Measurements from ENCODE around the gene EVPL. TPM values are rescaled to one million over a fixed set of nuclear protein-coding genes. Genes with fewer than 3 reads are reported as not detected.

The EVPL gene
- total RNA-seq, 1 donor from 2014 or later, result 0.09 TPM

DNA sequence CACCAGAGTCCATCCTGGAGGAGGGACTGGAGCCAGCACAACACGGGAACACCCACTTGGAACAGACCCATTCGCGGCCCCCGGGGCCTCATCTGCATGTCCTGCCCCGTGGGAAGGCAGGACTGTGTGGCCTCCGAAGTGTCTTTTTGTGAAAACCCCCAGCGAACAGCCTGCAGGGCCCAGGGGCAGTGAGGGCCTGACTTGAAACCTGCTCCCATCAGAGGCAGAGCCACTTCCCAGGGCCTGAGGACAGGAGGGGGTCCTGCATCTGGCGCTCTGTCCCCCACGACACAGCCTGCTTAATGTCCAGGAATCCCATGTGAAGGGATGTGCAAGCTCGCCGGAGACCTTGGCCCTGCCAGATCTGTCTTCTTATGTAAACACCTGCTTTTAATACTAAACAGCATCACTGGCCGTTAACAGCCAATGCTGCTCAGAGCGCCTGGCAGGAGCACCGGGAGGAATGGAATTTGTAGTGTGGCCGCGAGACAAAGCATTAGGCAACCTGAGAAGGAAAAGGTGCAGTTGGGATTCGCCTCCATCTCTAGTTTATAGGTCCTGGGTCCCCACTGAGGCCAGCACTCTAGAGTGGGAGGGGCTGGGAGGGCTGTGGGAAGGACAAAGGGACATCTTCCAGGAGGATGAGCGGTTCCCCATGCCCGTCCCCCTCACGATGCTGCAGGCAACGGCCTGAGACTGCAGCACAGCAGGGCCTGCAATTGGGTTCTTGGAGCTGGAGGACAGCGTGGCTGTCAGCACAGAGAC lies 9.6 kb upstream of the EVPL start:
- no peak overlapping the region for H3K27ac Mint-ChIP-seq
- intact Hi-C loops (cut with micrococcal nuclease), result no loop called here
- no peak overlapping the region for H3K4me3 Mint-ChIP-seq
- H3K4me1 Mint-ChIP-seq, result peaks cover 7% of the 10 kb centered on the region
- peaks cover 41% of the 10 kb centered on the region for H3K36me3 Mint-ChIP-seq (ENCODE audit: low read depth)
- no peaks in the 10 kb centered on the region for H3K27me3 Mint-ChIP-seq
- H3K9me3 Mint-ChIP-seq, result no peaks in the 10 kb centered on the region
- DNase-seq, result no peak

DNA sequence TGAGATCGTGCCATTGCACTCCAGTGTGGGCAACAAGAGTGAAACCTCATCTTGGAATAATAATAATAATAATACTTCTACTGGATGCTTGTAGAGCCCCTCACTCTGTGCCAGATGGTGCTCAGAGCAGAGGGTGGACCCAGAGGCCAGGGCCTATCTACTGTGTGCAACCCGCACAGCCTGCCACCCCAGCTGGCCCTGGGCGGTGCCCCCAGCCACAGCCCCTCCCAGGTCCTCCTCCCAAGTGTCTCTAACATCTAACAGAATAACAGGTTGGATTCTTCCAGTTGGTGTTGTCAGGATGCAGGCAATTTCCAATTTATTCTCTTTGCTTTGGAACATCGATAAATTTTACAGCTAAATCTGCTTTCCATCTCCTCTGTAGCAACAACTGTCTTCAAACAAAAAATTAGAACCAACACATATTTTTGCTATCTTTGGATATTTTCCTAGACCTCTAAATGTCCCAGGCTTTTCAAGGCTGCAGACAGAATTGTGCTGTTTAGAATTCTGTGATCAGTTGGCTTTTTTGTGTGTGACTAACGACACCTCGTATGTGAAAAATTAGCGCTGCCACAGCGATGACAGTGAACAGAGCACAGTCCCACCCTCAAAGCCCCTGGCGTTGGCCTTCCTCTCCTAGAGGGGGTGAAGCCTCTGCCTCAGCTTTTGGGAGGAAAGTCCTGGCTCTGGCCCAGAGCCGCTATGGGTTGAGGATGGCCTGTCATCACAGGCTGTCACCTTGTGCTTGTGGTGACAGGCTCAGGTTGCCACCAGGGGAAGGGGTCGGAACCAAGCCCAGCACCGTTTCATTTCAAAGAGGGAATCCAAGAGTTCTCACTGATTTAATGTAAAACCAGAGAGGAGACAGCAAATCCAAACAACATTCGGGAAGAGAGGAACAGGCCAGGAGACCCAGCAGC lies 7.6 kb upstream of the EVPL start:
- Mint-ChIP-seq H3K36me3 (ENCODE audit: low read depth) (peaks cover 24% of the 10 kb centered on the region), H3K4me3 (no peak overlapping the region), H3K4me1 (peaks cover 8% of the 10 kb centered on the region), H3K27ac (no peak overlapping the region), H3K27me3 (no peaks in the 10 kb centered on the region), H3K9me3 (no peaks in the 10 kb centered on the region)
- DNase-seq, result no peak
- intact Hi-C loops (cut with micrococcal nuclease), result no loop called here

DNA sequence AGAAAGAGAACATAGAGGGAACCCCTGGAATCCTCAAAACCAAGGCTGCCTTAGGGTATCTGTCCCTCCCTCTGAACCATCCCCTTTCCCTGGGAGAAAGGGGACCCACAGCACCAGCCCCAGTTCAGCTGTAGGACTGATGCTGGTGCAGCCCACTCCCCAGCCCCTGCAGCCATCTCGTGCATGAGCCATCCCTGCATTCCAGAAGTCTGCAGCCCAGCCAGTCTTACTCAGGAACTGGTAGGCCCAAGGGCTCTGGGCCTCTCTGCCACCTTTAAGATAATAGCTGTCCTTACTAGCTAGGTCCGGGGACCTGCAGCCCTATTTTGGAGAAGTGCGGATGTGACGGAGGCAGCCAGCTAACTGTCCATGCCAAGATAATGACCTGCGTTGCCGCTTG lies 6.0 kb upstream of the EVPL start:
- no peaks in the 10 kb centered on the region for H3K9me3 Mint-ChIP-seq
- no peak overlapping the region for H3K27ac Mint-ChIP-seq
- peaks cover 14% of the 10 kb centered on the region for H3K4me1 Mint-ChIP-seq
- no peaks in the 10 kb centered on the region for H3K27me3 Mint-ChIP-seq
- peaks cover 9% of the 10 kb centered on the region for H3K36me3 Mint-ChIP-seq (ENCODE audit: low read depth)
- no peak for DNase-seq
- intact Hi-C loops (cut with micrococcal nuclease), result no loop called here
- no peak overlapping the region for H3K4me3 Mint-ChIP-seq

DNA sequence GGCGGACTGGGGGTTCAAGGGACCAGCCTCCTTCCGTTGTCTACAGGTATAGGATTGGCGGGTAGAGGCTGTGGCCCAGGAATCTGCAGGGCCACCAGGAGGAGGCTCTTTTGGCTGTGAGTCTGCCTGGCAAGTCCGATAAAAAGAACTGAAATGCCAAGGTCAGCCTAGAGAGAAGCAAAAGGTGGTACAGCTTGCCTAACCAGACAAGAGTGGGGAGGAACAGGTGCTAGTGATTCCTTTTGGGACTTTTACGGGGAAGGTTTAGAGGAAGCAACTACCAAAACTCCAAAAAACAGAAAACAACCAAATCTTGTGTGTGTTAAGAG lies 5.6 kb upstream of the EVPL start:
- no peaks in the 10 kb centered on the region for H3K27me3 Mint-ChIP-seq
- H3K9me3 Mint-ChIP-seq, result no peaks in the 10 kb centered on the region
- no peak overlapping the region for H3K4me3 Mint-ChIP-seq
- intact Hi-C loops (cut with micrococcal nuclease), result no loop called here
- peaks cover 6% of the 10 kb centered on the region for H3K36me3 Mint-ChIP-seq (ENCODE audit: low read depth)
- H3K27ac Mint-ChIP-seq, result no peak overlapping the region
- peaks cover 14% of the 10 kb centered on the region for H3K4me1 Mint-ChIP-seq
- DNase-seq, result no peak

DNA sequence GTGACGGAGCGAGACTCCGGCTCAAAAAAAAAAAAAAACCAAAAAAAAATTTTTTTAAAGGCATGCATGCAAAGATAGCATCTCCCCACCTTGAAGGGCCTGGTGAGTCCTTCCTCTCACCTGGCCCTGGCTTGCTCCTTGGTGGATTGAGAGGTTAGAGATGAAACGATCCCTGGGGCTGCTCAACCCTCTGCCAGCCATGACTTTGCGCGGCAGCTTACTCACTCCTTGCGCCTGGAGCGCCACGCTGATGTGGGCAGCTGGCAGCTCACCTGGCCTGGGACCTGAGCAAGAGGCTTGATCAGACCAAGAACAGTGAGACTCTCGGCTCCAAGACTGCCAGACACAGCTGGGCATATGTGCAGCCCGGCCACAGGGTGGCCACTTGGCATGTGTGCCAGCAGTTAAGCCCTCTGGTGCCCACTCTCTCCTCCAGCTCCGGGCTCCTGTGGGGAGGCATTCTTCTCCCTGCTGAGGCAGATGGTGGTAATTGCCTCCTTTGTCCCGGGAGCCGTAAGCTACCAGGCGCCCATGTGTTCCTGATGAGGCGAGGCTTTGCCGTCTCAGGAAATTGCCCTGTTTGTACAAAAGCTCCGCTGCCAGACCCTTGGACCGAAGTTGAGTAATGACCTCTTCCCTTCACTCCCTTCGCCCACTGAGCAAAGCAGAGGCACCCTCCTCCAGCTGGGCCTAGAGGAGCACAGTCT lies 5.1 kb upstream of the EVPL start:
- Mint-ChIP-seq H3K4me3 (no peak overlapping the region), H3K27me3 (no peaks in the 10 kb centered on the region), H3K4me1 (peaks cover 14% of the 10 kb centered on the region), H3K27ac (no peak overlapping the region), H3K9me3 (no peaks in the 10 kb centered on the region), H3K36me3 (ENCODE audit: low read depth) (peaks cover 3% of the 10 kb centered on the region)
- DNase-seq, result no peak
- intact Hi-C loops (cut with micrococcal nuclease), result no loop called here

DNA sequence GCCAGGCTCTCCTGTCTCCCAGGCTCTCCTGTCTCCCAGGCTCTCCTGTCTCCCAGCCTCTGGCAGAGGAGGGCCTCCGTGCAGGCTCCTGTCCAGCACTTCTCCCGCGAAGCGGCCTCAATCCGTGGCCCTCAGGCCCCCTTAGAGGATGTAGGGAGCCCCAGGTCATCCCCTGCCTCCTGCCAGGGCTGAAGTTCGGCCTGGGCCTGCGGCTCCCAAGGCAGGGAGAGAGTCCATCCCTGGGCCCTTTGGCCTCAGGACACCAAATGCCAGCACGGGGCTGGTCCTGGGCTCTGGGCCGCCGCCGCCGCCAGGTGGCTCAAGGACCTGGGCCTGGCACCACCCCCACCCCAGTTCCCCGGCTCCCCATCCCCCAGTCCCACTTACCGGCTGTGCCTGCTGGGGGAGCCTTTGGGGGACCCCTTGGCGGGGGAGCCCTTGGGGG lies 370 bp downstream of the EVPL start:
- Mint-ChIP-seq H3K4me1 (peaks cover 10% of the 10 kb centered on the region), H3K4me3 (no peak overlapping the region), H3K27me3 (no peaks in the 10 kb centered on the region), H3K9me3 (no peaks in the 10 kb centered on the region), H3K27ac (no peak overlapping the region), H3K36me3 (ENCODE audit: low read depth) (no peaks in the 10 kb centered on the region)
- DNase-seq, result no peak
- intact Hi-C loops (cut with micrococcal nuclease), result no loop called here

DNA sequence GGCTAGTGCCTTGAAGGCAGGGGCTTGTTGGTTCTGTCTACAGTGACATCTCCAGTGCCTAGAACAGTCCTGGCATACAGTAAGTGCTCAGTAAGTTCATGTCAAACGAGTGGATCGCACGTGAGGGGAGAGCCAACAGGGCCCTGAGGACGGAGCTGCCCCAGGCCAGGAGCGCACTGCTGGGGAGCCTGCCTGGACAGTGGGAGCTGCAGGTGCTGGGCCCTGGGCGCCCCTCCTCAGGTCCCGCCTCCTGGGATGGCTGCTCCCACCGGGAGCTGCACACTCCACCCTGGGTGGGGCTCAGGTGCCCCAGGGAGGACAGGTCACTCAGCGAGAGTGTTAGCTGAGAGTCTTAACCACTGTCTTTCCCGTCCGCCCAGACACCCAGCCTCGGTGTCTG lies 1.8 kb downstream of the EVPL start:
- Mint-ChIP-seq H3K27ac (no peak overlapping the region), H3K36me3 (ENCODE audit: low read depth) (no peaks in the 10 kb centered on the region), H3K9me3 (no peaks in the 10 kb centered on the region), H3K4me3 (no peak overlapping the region), H3K4me1 (peaks cover 10% of the 10 kb centered on the region), H3K27me3 (no peaks in the 10 kb centered on the region)
- intact Hi-C loops (cut with micrococcal nuclease), result no loop called here
- DNase-seq, result no peak

DNA sequence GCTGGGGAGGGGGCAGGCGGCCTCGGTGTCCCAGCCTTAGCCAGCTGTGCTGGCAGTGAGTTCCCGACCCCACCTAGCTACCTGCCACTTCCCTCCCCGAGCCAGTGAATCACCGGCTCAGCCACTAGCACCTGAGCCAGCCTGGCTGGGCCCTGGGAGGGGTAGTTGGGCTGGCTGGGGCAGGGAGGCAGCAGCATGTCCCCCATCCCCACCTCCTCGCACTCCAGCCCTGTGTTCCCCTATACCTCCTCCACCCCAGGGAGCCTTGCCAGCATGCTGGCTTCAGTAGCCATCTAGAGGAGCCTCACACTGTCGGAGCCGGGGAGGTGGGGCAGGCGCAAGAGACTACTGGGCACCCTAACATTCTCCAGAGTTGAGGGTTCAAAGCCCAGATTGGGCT lies 2.8 kb downstream of the EVPL start:
- Mint-ChIP-seq H3K27me3 (no peaks in the 10 kb centered on the region), H3K4me1 (peaks cover 5% of the 10 kb centered on the region), H3K36me3 (ENCODE audit: low read depth) (no peaks in the 10 kb centered on the region), H3K9me3 (no peaks in the 10 kb centered on the region), H3K27ac (no peak overlapping the region), H3K4me3 (no peak overlapping the region)
- DNase-seq, result no peak
- intact Hi-C loops (cut with micrococcal nuclease), result no loop called here

DNA sequence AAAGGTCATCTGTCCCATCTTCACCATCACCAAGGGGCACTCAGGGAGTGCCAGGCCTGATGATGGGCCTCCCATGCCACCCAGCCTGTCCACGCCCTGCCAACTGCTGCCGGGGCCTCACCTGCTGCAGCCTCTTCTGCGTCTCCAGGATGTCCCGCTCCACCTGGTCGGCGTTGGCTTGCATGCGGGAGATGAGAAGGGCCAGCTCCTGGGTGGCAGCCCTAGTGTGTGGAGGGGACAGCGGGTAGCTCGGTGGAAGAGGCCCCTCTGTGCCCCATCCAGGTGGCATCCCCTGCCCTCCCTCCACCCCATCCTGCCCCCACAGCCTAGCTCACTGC lies 3.2 kb downstream of the EVPL start:
- intact Hi-C loops (cut with micrococcal nuclease), result no loop called here
- Mint-ChIP-seq H3K36me3 (ENCODE audit: low read depth) (no peaks in the 10 kb centered on the region), H3K4me1 (no peaks in the 10 kb centered on the region), H3K27me3 (no peaks in the 10 kb centered on the region), H3K4me3 (no peak overlapping the region), H3K9me3 (no peaks in the 10 kb centered on the region), H3K27ac (no peak overlapping the region)
- no peak for DNase-seq

DNA sequence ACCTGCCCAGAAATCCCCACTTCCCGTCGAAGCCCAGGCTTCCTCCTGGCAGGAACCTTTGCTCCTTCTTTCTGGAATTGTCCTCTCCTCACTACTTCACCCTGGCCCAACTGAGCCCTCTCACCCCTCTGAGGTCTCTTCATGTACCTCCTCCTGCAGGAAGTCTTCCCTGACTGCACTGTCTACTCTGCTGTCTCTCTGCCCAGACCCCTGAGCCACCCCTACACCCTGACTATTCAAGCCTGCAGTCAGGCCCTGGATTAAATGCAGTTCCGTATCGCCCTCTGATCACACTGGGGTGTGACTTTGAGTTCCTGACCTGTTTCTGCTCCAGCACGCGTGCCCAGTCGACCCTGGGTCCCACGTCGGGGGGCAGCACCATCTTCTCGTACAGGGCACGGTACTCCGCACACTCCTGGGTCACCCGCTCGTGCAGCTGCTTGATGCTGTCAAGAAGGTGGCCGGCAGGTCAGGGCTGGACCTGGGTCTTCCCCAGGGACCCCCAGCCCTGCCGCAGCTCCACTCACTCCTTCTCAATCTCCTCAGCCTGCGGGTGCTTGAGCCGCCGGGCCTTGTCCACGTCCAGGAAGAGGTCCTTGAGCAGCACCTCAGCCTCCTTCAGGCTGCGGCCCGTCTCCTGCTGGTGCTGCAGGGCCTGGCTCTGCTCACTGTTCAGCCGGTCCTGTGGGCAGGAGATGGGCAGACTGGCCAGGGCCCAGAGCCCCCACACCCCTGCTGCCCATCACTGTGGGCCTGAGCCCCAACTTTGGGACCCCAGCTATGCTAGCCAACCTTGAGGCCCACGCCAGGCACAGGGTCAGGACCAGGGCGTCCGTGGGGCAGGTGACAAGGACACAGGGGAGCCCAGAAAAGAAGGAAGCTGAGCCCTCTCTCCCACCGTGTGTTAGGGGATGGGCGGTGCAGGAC lies 3.9 kb downstream of the EVPL start:
- Mint-ChIP-seq H3K4me1 (no peaks in the 10 kb centered on the region), H3K9me3 (no peaks in the 10 kb centered on the region), H3K27me3 (no peaks in the 10 kb centered on the region), H3K4me3 (no peak overlapping the region), H3K27ac (no peak overlapping the region), H3K36me3 (ENCODE audit: low read depth) (no peaks in the 10 kb centered on the region)
- intact Hi-C loops (cut with micrococcal nuclease), result no loop called here
- no peak for DNase-seq

DNA sequence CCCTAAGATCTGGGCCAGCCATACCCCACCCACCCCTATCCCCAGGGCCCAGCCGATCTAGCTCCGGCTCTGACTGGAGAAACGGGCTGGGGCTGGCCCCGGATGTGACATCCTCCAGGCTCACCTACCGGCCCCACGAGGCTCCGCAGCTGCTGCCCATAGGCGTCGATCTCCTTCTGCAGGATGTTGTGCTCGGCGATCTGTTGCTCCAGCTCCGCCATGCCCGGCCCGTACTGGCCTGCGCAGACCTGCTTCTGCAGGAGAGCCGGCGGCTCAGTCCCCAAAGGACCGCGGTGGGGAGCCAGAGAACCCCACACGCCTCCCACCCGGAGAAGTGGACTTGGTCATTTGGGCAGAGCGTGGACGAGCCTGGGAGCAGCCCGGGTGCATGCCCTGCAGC lies 4.8 kb downstream of the EVPL start:
- DNase-seq, result no peak
- no peak overlapping the region for H3K27ac Mint-ChIP-seq
- H3K27me3 Mint-ChIP-seq, result no peaks in the 10 kb centered on the region
- intact Hi-C loops (cut with micrococcal nuclease), result no loop called here
- no peaks in the 10 kb centered on the region for H3K9me3 Mint-ChIP-seq
- H3K36me3 Mint-ChIP-seq (ENCODE audit: low read depth), result no peaks in the 10 kb centered on the region
- no peaks in the 10 kb centered on the region for H3K4me1 Mint-ChIP-seq
- no peak overlapping the region for H3K4me3 Mint-ChIP-seq

DNA sequence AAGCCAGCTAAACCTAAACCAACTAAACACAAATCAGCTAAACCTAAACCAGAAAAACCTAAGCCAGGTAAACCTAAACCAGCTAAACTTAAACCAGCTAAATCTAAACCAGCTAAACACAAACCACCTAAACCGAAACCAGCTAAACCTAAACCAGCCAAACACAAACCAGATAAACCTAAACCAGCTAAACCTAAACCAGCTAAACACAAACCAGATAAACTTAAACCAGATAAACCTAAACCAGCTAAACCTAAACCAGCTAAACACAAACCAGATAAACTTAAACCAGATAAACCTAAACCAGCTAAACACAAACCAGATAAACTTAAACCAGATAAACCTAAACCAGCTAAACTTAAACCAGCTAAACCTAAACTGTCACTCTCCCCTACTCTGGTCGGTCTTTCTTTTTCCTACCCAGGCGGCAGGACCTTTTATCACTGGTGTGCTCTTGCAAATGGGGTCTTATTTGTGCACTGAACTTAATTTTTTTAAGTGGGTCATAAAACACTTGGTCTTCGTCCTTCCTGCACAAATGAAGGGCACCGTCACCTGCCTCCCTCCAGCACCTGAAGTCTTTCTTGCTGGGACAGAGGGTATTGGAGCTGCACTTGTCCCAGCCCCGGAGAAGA lies 7.2 kb downstream of the EVPL start:
- Mint-ChIP-seq H3K4me1 (no peaks in the 10 kb centered on the region), H3K27ac (no peak overlapping the region), H3K27me3 (no peaks in the 10 kb centered on the region), H3K4me3 (no peak overlapping the region), H3K9me3 (no peaks in the 10 kb centered on the region), H3K36me3 (ENCODE audit: low read depth) (no peaks in the 10 kb centered on the region)
- no peak for DNase-seq
- intact Hi-C loops (cut with micrococcal nuclease), result no loop called here

DNA sequence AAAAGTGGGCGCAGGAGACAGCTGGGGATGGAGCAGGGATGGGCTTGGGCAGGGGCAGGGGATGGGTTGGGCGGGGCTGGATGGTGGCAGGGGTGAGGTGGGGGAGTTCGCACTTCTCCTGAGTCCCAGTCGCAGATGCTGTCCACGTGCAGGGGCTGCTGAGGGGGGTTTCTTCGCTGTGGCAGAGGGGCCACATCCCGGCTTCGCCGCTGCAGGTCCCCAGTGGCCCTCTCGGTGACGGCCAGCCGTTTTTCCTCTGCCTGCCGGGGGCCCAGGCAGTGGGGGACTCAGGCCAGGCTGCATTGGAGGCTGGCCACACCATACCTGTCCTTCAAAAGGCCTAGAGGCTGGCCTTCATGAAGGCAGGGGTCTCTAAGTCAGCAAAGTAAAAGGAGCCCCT lies 8.3 kb downstream of the EVPL start:
- H3K36me3 Mint-ChIP-seq (ENCODE audit: low read depth), result no peaks in the 10 kb centered on the region
- H3K4me1 Mint-ChIP-seq, result peaks cover 4% of the 10 kb centered on the region
- H3K27ac Mint-ChIP-seq, result no peak overlapping the region
- DNase-seq, result no peak
- intact Hi-C loops (cut with micrococcal nuclease), result no loop called here
- no peak overlapping the region for H3K4me3 Mint-ChIP-seq
- H3K27me3 Mint-ChIP-seq, result no peaks in the 10 kb centered on the region
- H3K9me3 Mint-ChIP-seq, result no peaks in the 10 kb centered on the region
